IPS DF 6.9 (cell line): Measurements from ENCODE around the gene FHIP2A.
"Not testable (repeated sequence)": the region's sequence is repeated elsewhere in the genome, so short reads cannot be mapped to it uniquely, and the experiment has no call there.

ENCODE experiments used
- DNase-seq: peaks from one replicate; pipeline ENCODE4 v3.0.0-alpha.2; 2013; ENCODE audit warnings: low read depth, low spot score
- H3K27ac ChIP-seq: one replicate; pipeline ENCODE4 v1.5.1; 2013; ENCODE audit warnings: low read length, control low read depth
- H3K27me3 ChIP-seq: 2 replicates; pipeline ENCODE4 v1.6.1; 2013; ENCODE audit warnings: mild to moderate bottlenecking, low read length; ENCODE audit not compliant: control insufficient read depth, insufficient read depth
- H3K36me3 ChIP-seq: 2 replicates; pipeline ENCODE4 v1.6.1; 2013; ENCODE audit warnings: low read length; ENCODE audit not compliant: control insufficient read depth, insufficient read depth
- H3K4me1 ChIP-seq: 2 replicates; pipeline ENCODE4 v1.6.1; 2013; ENCODE audit warnings: low read length; ENCODE audit not compliant: control insufficient read depth, insufficient read depth
- H3K4me3 ChIP-seq: 2 replicates; pipeline ENCODE4 v1.5.1; 2013; ENCODE audit warnings: mild to moderate bottlenecking, low read length
- H3K9me3 ChIP-seq: 2 replicates; pipeline ENCODE4 v1.6.1; 2013; ENCODE audit warnings: low read length, inconsistent platforms; ENCODE audit not compliant: control insufficient read depth, insufficient read depth
- WGBS: extraction: QIAGEN DNeasy Blood & Tissue Kit; methylation state at CpG from one replicate; pipeline ENCODE4 v1.1.7; 2013; ENCODE audit warnings: mixed read lengths, missing lambda C conversion rate; ENCODE audit not compliant: insufficient read length, insufficient coverage; 5-methylcytosine and 5-hydroxymethylcytosine counted together

The FHIP2A gene

GRCh38 chr10:114787131-114787530 is 34.4 kb upstream of the FHIP2A start:
- H3K4me1 ChIP-seq, H3K27me3 ChIP-seq, H3K36me3 ChIP-seq, H3K9me3 ChIP-seq, DNase-seq, H3K27ac ChIP-seq, H3K4me3 ChIP-seq: not testable (repeated sequence)
- no CpG with 5 or more reads among the region's 30 CpGs for WGBS

- WGBS: no CpG with 5 or more reads among the region's 3 CpGs
- Histone ChIP-seq H3K27me3 (no peaks in the 10 kb centered on the region), H3K4me1 (no peaks in the 10 kb centered on the region), H3K4me3 (no peak overlapping the region), H3K27ac (no peak overlapping the region), H3K9me3 (no peaks in the 10 kb centered on the region), H3K36me3 (no peaks in the 10 kb centered on the region)
- no peak for DNase-seq
Observed at GRCh38 chr10:114791768-114792167, 29.8 kb upstream of the FHIP2A start.

GRCh38 chr10:114795039-114795438 is 26.5 kb upstream of the FHIP2A start:
- no peaks in the 10 kb centered on the region for H3K27me3 ChIP-seq

DNA sequence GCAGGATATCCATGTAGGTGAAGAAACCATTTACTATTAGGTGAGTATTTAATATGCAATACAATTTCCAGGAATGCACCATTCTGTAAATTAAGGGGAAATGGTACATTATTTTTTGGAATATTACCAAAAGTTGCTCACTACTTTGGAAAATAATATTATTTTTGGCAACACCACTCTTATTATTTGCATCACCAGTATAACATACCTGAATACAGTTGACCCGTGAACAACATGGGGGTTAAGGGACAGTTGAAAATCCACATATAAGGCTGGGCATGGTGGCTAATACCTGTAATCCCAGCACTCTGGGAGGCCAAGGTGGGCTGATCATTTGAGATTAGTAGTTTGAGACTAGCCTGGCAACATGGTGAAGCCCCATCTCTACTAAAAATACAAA is 21.2 kb upstream of the FHIP2A start:
- no peaks in the 10 kb centered on the region for H3K4me1 ChIP-seq
- no peaks in the 10 kb centered on the region for H3K36me3 ChIP-seq
- H3K4me3 ChIP-seq: no peak overlapping the region
- no peak overlapping the region for H3K27ac ChIP-seq
- H3K27me3 ChIP-seq: no peaks in the 10 kb centered on the region
- no peak for DNase-seq
- no peaks in the 10 kb centered on the region for H3K9me3 ChIP-seq
- no CpG with 5 or more reads among the region's 1 CpG for WGBS

More at GRCh38 chr10:114795039-114795438, 26.5 kb upstream of the FHIP2A start:
- Histone ChIP-seq H3K36me3 (no peaks in the 10 kb centered on the region), H3K9me3 (no peaks in the 10 kb centered on the region), H3K4me3 (no peak overlapping the region), H3K4me1 (no peaks in the 10 kb centered on the region), H3K27ac (no peak overlapping the region)
- no peak for DNase-seq
- WGBS: no CpG with 5 or more reads among the region's 3 CpGs

- DNase-seq: no peak
- no peaks in the 10 kb centered on the region for H3K9me3 ChIP-seq
- no peaks in the 10 kb centered on the region for H3K36me3 ChIP-seq
- no peaks in the 10 kb centered on the region for H3K27me3 ChIP-seq
- no CpG with 5 or more reads among the region's 5 CpGs for WGBS
- H3K27ac ChIP-seq: no peak overlapping the region
- no peak overlapping the region for H3K4me3 ChIP-seq
- no peaks in the 10 kb centered on the region for H3K4me1 ChIP-seq
Observed at GRCh38 chr10:114801411-114801813, 20.2 kb upstream of the FHIP2A start.

- no peaks in the 10 kb centered on the region for H3K27me3 ChIP-seq
- WGBS: no CpG with 5 or more reads among the region's 3 CpGs
- DNase-seq: no peak
- H3K9me3 ChIP-seq: no peaks in the 10 kb centered on the region
- no peak overlapping the region for H3K4me3 ChIP-seq
- no peaks in the 10 kb centered on the region for H3K4me1 ChIP-seq
- no peak overlapping the region for H3K27ac ChIP-seq
- no peaks in the 10 kb centered on the region for H3K36me3 ChIP-seq
Observed at GRCh38 chr10:114802177-114802576, 19.4 kb upstream of the FHIP2A start.

GRCh38 chr10:114806562-114807391 is 14.8 kb upstream of the FHIP2A start:
- DNase-seq: no peak
- no peaks in the 10 kb centered on the region for H3K36me3 ChIP-seq
- no peak overlapping the region for H3K27ac ChIP-seq
- WGBS: no CpG with 5 or more reads among the region's 3 CpGs
- H3K27me3 ChIP-seq: no peaks in the 10 kb centered on the region
- no peaks in the 10 kb centered on the region for H3K9me3 ChIP-seq
- H3K4me3 ChIP-seq: no peak overlapping the region
- H3K4me1 ChIP-seq: no peaks in the 10 kb centered on the region

DNA sequence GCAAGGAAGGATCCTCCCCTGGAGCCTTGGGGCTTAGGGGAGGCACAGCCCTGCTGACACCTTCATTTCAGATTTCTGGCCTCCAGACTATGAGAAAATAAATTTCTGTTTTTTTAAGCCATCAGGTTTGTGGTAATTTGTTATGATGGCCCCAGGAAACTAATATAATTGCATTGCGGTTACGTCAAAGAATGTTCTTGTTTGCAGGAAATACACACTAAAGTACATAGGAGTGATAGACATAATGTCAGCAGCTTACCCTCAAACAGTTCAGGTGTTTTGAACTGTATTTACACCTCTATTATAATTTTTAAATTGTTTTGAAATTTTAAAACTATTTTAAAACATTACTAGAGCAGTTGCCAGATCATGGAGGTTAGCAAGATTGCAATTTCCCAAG is 12.6 kb upstream of the FHIP2A start:
- Histone ChIP-seq H3K4me3 (no peak overlapping the region), H3K9me3 (no peaks in the 10 kb centered on the region), H3K36me3 (no peaks in the 10 kb centered on the region), H3K4me1 (no peaks in the 10 kb centered on the region), H3K27me3 (no peaks in the 10 kb centered on the region), H3K27ac (no peak overlapping the region)
- WGBS: no CpG with 5 or more reads among the region's 2 CpGs
- no peak for DNase-seq

DNA sequence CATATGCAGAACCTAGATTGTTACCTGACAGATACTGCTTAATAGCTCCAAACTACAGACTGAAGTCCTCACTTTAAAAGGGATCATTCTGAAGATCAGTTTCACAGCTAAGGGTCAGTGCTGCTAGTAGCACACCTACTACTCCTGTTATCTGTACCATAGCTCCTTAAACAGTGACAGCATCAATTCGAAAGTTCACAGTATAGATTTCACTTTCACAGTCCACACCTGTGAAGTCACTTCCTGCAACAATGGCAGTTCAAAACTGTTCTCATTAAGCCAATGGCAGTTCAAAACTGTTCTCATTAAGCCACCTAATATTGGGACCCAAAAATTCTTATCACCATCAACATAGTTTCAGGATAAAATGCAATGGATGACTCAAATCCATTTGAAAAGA is 10.7 kb upstream of the FHIP2A start:
- Histone ChIP-seq H3K36me3 (no peaks in the 10 kb centered on the region), H3K4me1 (no peaks in the 10 kb centered on the region), H3K27ac (no peak overlapping the region), H3K4me3 (no peak overlapping the region), H3K9me3 (no peaks in the 10 kb centered on the region), H3K27me3 (no peaks in the 10 kb centered on the region)
- no CpG with 5 or more reads among the region's 1 CpG for WGBS
- DNase-seq: no peak

DNA sequence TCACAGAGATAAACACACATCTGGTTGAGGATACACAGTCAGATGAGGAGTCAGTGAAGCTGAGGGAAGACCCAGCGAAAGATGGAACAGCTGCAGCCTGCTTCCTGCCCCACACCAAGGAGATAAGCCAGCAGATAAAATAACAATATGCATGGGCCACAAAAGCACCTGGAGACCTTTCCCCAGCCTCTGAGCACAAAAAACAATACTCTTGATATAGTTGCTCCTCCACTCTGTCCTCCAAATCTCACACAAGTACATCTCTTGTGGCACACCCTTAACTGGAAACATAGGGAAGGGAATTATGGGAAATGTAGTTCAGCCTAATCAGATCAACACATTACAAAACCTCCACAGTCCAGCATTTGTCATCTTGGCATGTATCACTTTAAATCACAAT is 9.7 kb upstream of the FHIP2A start:
- WGBS: no CpG with 5 or more reads among the region's 1 CpG

DNA sequence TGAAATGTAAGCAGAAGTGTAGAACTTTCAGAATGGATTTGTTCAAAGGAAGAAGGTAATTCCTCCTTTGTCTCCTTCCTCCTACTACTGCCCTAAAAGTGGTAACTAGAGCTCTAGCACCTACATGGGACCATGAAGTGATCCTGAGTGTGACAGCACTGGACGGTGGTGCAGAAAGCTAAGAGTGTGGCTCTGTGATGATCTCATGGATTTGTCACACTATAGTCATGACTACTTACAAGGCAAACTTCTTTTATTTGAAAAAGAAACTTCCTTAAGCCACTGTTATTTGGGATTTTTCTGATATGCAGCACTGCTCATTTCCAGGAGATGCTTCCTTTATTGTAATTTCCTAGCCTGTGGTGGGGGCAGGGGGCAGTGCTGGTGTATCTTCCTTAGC is 5.8 kb upstream of the FHIP2A start:
- no peaks in the 10 kb centered on the region for H3K9me3 ChIP-seq
- WGBS: no CpG with 5 or more reads among the region's 1 CpG
- DNase-seq: no peak
- no peaks in the 10 kb centered on the region for H3K27me3 ChIP-seq
- H3K4me1 ChIP-seq: no peaks in the 10 kb centered on the region
- H3K36me3 ChIP-seq: no peaks in the 10 kb centered on the region
- H3K27ac ChIP-seq: no peak overlapping the region
- H3K4me3 ChIP-seq: no peak overlapping the region

More for the DNA sequence above, 9.7 kb upstream of the FHIP2A start:
- no peak for DNase-seq
- no peak overlapping the region for H3K4me3 ChIP-seq
- H3K9me3 ChIP-seq: no peaks in the 10 kb centered on the region
- H3K27me3 ChIP-seq: no peaks in the 10 kb centered on the region
- no peak overlapping the region for H3K27ac ChIP-seq
- H3K4me1 ChIP-seq: no peaks in the 10 kb centered on the region
- H3K36me3 ChIP-seq: no peaks in the 10 kb centered on the region
